GM23338 (cell line): ENCODE data around the gene FAN1. TPM values are rescaled to one million over a fixed set of nuclear protein-coding genes. Genes with fewer than 3 reads are reported as not detected.

ENCODE experiments used
- ATAC-seq: fragments of 200-7000 bp; cut with Tn5 transposase; 3 replicates; pipeline ENCODE4 v1.9.1; 2020
- DNase-seq: peaks from one replicate; pipeline ENCODE4 v3.0.0-alpha.2; 2015; ENCODE audit warnings: low spot score
- H2AFZ ChIP-seq: fragments of 200-600 bp; sonication (generic); 2 replicates; pipeline ENCODE4 v1.8.0; 2016; ENCODE audit warnings: antibody characterized with exemption, mild to moderate bottlenecking, moderate library complexity
- H3F3A ChIP-seq: fragments of 200-600 bp; sonication (generic); replicated peaks from 2 replicates; pipeline ENCODE4 v1.8.0; 2017; ENCODE audit warnings: antibody characterized with exemption, mixed run types, low read depth
- H3K27ac ChIP-seq: fragments of 200-600 bp; sonication (generic); 2 replicates; pipeline ENCODE4 v1.6.1; 2016; ENCODE audit warnings: low read depth
- H3K27me3 ChIP-seq: fragments of 200-600 bp; sonication (generic); 2 replicates; pipeline ENCODE4 v1.8.0; 2016; ENCODE audit warnings: mild to moderate bottlenecking, mixed run types, moderate library complexity; ENCODE audit not compliant: insufficient read depth
- H3K36me3 ChIP-seq: fragments of 200-600 bp; sonication (generic); 2 replicates; pipeline ENCODE4 v1.8.0; 2016; ENCODE audit warnings: mild to moderate bottlenecking; ENCODE audit not compliant: insufficient read depth
- H3K4me1 ChIP-seq: fragments of 200-600 bp; sonication (generic); 2 replicates; pipeline ENCODE4 v1.8.0; 2016; ENCODE audit warnings: mild to moderate bottlenecking, moderate library complexity; ENCODE audit not compliant: insufficient read depth
- H3K4me2 ChIP-seq: fragments of 200-600 bp; sonication (generic); 2 replicates; pipeline ENCODE4 v1.7.1; 2017; ENCODE audit warnings: mixed run types
- H3K4me3 ChIP-seq: fragments of 200-600 bp; sonication (generic); 2 replicates; pipeline ENCODE4 v1.6.1; 2016; ENCODE audit warnings: mixed run types
- H3K79me2 ChIP-seq: fragments of 200-600 bp; sonication (generic); replicated peaks from 2 replicates; pipeline ENCODE4 v1.8.0; 2017; ENCODE audit warnings: mild to moderate bottlenecking; ENCODE audit not compliant: insufficient read depth
- H3K9me2 ChIP-seq: fragments of 200-600 bp; sonication (generic); 2 replicates; pipeline ENCODE4 v1.8.0; 2017; ENCODE audit not compliant: insufficient read depth
- H4K20me1 ChIP-seq: fragments of 200-600 bp; sonication (generic); replicated peaks from 2 replicates; pipeline ENCODE4 v1.8.0; 2017; ENCODE audit warnings: mild to moderate bottlenecking; ENCODE audit not compliant: insufficient read depth
- H3K27ac Mint-ChIP-seq: 2 replicates; pipeline ENCODE4 v1.8.0; 2020; ENCODE audit warnings: inconsistent platforms, mild to moderate bottlenecking, moderate library complexity, mixed read lengths
- H3K27me3 Mint-ChIP-seq: 3 replicates; pipeline ENCODE4 v1.8.0; 2022; ENCODE audit warnings: low read depth, mild to moderate bottlenecking, moderate library complexity, mixed read lengths, inconsistent platforms; ENCODE audit not compliant: insufficient read depth, poor library complexity
- H3K36me3 Mint-ChIP-seq: 3 replicates; pipeline ENCODE4 v1.8.0; 2021; ENCODE audit warnings: low read depth, mild to moderate bottlenecking, inconsistent platforms, moderate library complexity, mixed read lengths
- H3K4me1 Mint-ChIP-seq: 3 replicates; pipeline ENCODE4 v1.8.0; 2020; ENCODE audit warnings: mild to moderate bottlenecking, inconsistent platforms, mixed read lengths
- H3K4me3 Mint-ChIP-seq: 3 replicates; pipeline ENCODE4 v1.8.0; 2021; ENCODE audit warnings: moderate library complexity, mild to moderate bottlenecking, inconsistent platforms, mixed read lengths
- H3K9me3 Mint-ChIP-seq: 3 replicates; pipeline ENCODE4 v1.8.0; 2020; ENCODE audit warnings: moderate library complexity, mild to moderate bottlenecking, inconsistent platforms, mixed read lengths
- ETS1 ChIP-seq: IDR thresholded peaks from 2 replicates; pipeline ENCODE4 v1.6.1; 2016; ENCODE audit warnings: antibody characterized with exemption
- EZH2 ChIP-seq: fragments of 200-600 bp; sonication (generic); IDR thresholded peaks from one replicate; pipeline ENCODE4 v1.8.0; 2017; ENCODE audit warnings: antibody characterized with exemption, mild to moderate bottlenecking, low read depth; ENCODE audit not compliant: unreplicated experiment
- JUNB ChIP-seq: IDR thresholded peaks from one replicate; pipeline ENCODE4 v1.6.1; 2016; ENCODE audit warnings: antibody characterized with exemption; ENCODE audit not compliant: unreplicated experiment
- NANOG ChIP-seq: IDR thresholded peaks from 2 replicates; pipeline ENCODE4 v1.6.1; 2016; ENCODE audit warnings: antibody characterized with exemption, borderline replicate concordance
- POLR2AphosphoS5 ChIP-seq: IDR thresholded peaks from 2 replicates; pipeline ENCODE4 v1.6.1; 2016; ENCODE audit warnings: antibody characterized with exemption, low read depth
- ZNF114 ChIP-seq: fragments of 250-450 bp; sonication (Bioruptor Pico); IDR thresholded peaks from 2 replicates; pipeline ENCODE4 v1.5.0; 2020; ENCODE audit warnings: mild to moderate bottlenecking, moderate library complexity
- ZNF462 ChIP-seq: fragments of 250-450 bp; sonication (Bioruptor Pico); IDR thresholded peaks from 2 replicates; pipeline ENCODE4 v1.5.0; 2020; ENCODE audit warnings: mild to moderate bottlenecking, moderate library complexity
- polyA plus RNA-seq: library from polyadenylated mRNA; unstranded; fragments of >200 nt; fragmentation: Nextera tagmentation; extraction: Ambion mirVana; gene quantifications from 2 replicates; pipeline ENCODE4 v1.2.1, GENCODE V29; 2016
- total RNA-seq: library from RNA; depleted of rRNA; stranded (reverse); fragments of >200 nt; shearing (Covaris generic); gene quantifications from 2 replicates; pipeline ENCODE4 v1.2.3, GENCODE V29; 2014
- TF ChIP-seq, protein P1 (sequence below), 2 experiments: fragments of 200-600 bp in 1 of 2; sonication (generic) in 1 of 2; conservative IDR thresholded peaks; 2 replicates each; pipeline versions ENCODE4 v1.5.1 to v1.6.1; 2016 to 2017; ENCODE audit warnings: antibody characterized with exemption in 2 of 2, low read depth in 2 of 2, mild to moderate bottlenecking in 2 of 2, moderate library complexity in 1 of 2

Gene FAN1
- total and polyA plus RNA-seq, 2 experiments from 2014 or later, result 9.1 to 29.2 TPM

DNA sequence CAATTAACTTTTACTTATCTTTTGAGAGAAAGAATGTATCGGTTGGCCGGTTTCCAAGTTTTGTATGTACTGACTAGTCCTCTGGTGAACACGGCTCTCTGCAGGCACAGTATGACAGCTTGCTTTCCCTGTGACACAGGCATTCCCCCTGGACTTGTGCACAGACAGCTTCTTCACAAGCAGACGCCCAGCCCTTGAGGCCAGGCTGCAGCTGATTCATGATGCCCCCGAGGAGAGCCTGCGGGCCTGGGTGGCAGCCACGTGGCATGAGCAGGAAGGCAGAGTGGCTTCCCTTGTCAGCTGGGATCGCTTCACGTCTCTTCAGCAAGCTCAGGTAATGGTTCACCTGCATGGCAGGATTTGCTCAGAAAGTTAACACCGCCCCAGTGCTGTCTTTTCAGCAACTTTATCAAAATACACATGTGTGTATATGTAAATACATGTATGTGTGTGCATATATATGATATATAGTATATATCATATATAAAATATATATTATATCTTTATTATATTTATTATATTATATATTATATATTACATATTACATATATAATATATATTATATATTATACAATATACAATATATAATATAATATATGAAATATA is 25.5 kb downstream of the FAN1 start:
- Histone ChIP-seq H3K27me3 (no peaks in the 10 kb centered on the region), H2AFZ (no peak overlapping the region), H3K36me3 (peaks cover 16% of the 10 kb centered on the region; the same call in 1 of the 2 replicates), H3K9me2 (no peaks in the 10 kb centered on the region), H3K79me2 (0 out of 2 replicates have a peak, but pooled peaks cover 4% of the 10 kb centered on the region), H3K27ac (no peak overlapping the region), H3K4me1 (peaks cover 2% of the 10 kb centered on the region; the same call in 1 of the 2 replicates), H4K20me1 (no peaks in the 10 kb centered on the region), H3F3A (no peaks in the 10 kb centered on the region), H3K4me3 (no peak overlapping the region), H3K4me2 (no peak overlapping the region)
- no peak for ATAC-seq
- Mint-ChIP-seq H3K9me3 (no peaks in the 10 kb centered on the region), H3K4me1 (peaks cover 6% of the 10 kb centered on the region; the same call in 2 of the 3 replicates), H3K27me3 (peaks cover 2% of the 10 kb centered on the region), H3K4me3 (no peak overlapping the region), H3K27ac (no peak overlapping the region), H3K36me3 (peaks cover 78% of the 10 kb centered on the region)
- TF ChIP-seq JUNB, result no peak
- TF ChIP-seq ZNF462 (CRISPR knock-in tag), result no peak
- no peak for TF ChIP-seq POLR2AphosphoS5
- TF ChIP-seq ZNF114, result no peak
- no peak for TF ChIP-seq NANOG
- no peak for TF ChIP-seq ETS1
- TF ChIP-seq, protein P1, sequence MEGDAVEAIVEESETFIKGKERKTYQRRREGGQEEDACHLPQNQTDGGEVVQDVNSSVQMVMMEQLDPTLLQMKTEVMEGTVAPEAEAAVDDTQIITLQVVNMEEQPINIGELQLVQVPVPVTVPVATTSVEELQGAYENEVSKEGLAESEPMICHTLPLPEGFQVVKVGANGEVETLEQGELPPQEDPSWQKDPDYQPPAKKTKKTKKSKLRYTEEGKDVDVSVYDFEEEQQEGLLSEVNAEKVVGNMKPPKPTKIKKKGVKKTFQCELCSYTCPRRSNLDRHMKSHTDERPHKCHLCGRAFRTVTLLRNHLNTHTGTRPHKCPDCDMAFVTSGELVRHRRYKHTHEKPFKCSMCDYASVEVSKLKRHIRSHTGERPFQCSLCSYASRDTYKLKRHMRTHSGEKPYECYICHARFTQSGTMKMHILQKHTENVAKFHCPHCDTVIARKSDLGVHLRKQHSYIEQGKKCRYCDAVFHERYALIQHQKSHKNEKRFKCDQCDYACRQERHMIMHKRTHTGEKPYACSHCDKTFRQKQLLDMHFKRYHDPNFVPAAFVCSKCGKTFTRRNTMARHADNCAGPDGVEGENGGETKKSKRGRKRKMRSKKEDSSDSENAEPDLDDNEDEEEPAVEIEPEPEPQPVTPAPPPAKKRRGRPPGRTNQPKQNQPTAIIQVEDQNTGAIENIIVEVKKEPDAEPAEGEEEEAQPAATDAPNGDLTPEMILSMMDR (conservative IDR thresholded peaks at IDR 0.05; ENCODE audit: low read depth in 2 of 2), result no peak
- TF ChIP-seq EZH2, result no peak
- DNase-seq, result no peak
